ENCODE data around the gene CSNK2B. TPM values are rescaled to one million over a fixed set of nuclear protein-coding genes. Genes with fewer than 3 reads are reported as not detected.
A peak's percentile ranks its signal among the peaks of the same experiment; 100 is the strongest.

Gene CSNK2B
- total and polyA plus RNA-seq, 11 donors, result 111 to 323 (median 124) TPM

DNA sequence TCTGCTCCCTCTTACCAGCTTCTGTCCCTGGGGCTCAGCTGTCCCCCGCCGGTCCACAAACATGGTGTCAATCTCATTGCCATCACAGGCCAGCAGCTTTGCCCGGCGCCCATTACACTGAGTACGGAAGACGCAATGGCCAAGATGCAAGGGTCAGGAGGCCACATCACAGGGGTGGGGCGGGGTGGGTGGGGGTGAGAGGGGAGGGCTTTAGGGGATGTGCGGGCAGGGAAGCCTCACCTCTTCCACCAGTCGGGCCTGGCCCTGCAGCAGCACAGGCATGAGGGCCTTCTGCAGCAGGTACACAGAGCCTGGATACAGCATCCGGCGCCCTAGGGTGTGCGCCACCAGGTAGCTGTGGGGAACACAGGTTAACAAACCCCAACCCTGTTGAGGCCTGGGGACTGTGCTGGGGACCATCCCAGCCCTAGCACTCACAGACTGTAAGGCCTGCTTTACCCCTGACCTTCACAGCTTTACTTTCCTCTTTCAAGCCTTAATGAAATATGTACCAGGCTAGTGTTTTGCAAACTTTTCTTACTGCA lies 25.8 kb downstream of the CSNK2B start:
- 92 to 96% (median 95%) methylated on average over 6 to 12 of the region's 12 CpGs for WGBS, 4 donors
- H3K4me1 ChIP-seq, result peaks cover 0 to 5% (median 0%) of the 10 kb centered on the region in 12 donors
- H3K4me3 ChIP-seq, result no peak overlapping the region
- intact Hi-C loops (cut with DNase I), result no loop called here
- H3K27me3 ChIP-seq, result no peaks in the 10 kb centered on the region
- ATAC-seq (no peak), DNase-seq (peak in 1 of 5 donors; percentile 30)
- TF ChIP-seq, protein P1, sequence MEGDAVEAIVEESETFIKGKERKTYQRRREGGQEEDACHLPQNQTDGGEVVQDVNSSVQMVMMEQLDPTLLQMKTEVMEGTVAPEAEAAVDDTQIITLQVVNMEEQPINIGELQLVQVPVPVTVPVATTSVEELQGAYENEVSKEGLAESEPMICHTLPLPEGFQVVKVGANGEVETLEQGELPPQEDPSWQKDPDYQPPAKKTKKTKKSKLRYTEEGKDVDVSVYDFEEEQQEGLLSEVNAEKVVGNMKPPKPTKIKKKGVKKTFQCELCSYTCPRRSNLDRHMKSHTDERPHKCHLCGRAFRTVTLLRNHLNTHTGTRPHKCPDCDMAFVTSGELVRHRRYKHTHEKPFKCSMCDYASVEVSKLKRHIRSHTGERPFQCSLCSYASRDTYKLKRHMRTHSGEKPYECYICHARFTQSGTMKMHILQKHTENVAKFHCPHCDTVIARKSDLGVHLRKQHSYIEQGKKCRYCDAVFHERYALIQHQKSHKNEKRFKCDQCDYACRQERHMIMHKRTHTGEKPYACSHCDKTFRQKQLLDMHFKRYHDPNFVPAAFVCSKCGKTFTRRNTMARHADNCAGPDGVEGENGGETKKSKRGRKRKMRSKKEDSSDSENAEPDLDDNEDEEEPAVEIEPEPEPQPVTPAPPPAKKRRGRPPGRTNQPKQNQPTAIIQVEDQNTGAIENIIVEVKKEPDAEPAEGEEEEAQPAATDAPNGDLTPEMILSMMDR (IDR thresholded peaks at IDR 0.05), result no peak
- no peak for TF ChIP-seq POLR2A (IDR thresholded peaks at IDR 0.05)
- no peak overlapping the region for H3K27ac ChIP-seq
- H3K36me3 ChIP-seq, result peaks cover 0 to 100% (median 100%) of the 10 kb centered on the region in 9 donors
- H3K9me3 ChIP-seq, result no peaks in the 10 kb centered on the region

DNA sequence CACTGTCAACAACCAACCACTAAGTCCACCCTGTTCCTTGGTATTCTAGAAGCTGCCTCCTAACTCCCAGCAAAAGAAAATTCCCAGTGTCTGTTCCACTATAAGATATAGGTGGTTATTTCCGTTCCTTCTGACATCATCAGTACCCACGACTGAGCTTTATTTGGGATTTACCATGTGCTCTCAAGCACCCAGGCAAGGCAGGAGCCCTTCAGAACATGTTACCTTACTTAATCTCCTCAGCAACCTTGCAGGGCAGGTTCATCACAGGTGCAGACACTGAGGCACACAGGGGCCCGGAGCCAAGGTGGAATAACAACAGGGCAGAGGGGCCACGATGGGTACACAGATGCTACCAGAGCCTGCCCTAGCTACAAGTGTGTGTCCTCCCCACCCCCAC lies 26.5 kb downstream of the CSNK2B start:
- DNase-seq, result peak in 1 of 5 donors; percentile 12
- WGBS, 4 donors, result 77 to 82% (median 79%) methylated on average over 4 of the region's 4 CpGs
- H3K4me3 ChIP-seq, result no peak overlapping the region
- H3K9me3 ChIP-seq, result no peaks in the 10 kb centered on the region
- H3K27ac ChIP-seq, result no peak overlapping the region
- H3K36me3 ChIP-seq, result peaks cover 0 to 100% (median 99%) of the 10 kb centered on the region in 9 donors
- peaks cover 0 to 5% (median 0%) of the 10 kb centered on the region in 12 donors for H3K4me1 ChIP-seq
- H3K27me3 ChIP-seq, result no peaks in the 10 kb centered on the region
- intact Hi-C loops (cut with DNase I), result no loop called here
- no peak for TF ChIP-seq POLR2A (IDR thresholded peaks at IDR 0.05)
- TF ChIP-seq, protein P1 (IDR thresholded peaks at IDR 0.05), result no peak
- ATAC-seq, result no peak

DNA sequence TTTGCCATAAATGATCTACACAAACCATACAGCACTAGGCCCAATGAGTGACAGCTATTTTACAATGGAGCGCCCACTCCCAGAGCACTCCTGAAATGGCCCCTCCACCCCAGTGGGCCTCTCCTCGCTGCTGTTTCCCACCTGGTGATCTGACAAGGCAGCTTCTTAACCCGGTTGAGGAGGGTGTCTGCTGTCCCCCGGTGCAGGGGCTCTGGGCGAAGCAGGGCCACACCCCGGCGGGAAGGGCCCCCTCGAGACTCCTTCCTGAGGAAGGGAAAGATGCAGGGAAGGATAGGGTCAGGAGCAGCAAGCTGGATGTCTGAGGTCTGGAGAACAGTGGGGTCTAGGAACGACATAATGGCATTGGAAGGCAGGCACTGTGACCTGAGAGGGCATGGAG lies 27.0 kb downstream of the CSNK2B start:
- 80 to 90% (median 86%) methylated on average over 9 of the region's 9 CpGs for WGBS, 4 donors
- DNase-seq (no peak), ATAC-seq (no peak)
- no peak for TF ChIP-seq POLR2A (IDR thresholded peaks at IDR 0.05)
- TF ChIP-seq, protein P1 (IDR thresholded peaks at IDR 0.05), result no peak
- H3K9me3 ChIP-seq, result no peaks in the 10 kb centered on the region
- H3K4me1 ChIP-seq, result peaks cover 0 to 8% (median 0%) of the 10 kb centered on the region in 12 donors
- no peak overlapping the region for H3K27ac ChIP-seq
- H3K36me3 ChIP-seq, result peaks cover 0 to 100% (median 96%) of the 10 kb centered on the region in 9 donors
- intact Hi-C loops (cut with DNase I), result no loop called here
- H3K27me3 ChIP-seq, result no peaks in the 10 kb centered on the region
- H3K4me3 ChIP-seq, result no peak overlapping the region

DNA sequence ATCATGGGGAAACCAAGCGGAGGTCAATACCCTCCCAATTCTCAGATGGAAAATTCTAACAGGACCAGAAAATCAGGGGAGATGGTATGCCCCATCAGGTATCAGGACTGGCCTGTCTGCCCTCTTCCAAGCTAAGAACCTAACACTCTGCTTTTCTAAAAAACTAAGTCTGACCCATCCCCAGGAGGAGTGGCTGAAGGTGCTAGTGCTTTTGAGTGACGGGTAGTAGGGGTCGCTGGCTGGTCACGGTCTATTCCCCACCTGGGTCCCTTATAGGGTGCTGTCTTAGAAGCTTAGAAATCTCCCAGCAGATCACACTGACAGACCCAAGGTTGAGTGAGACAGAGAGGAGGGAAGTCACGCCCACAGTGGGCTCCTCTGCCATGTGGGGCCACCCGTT lies 27.7 kb downstream of the CSNK2B start:
- Histone ChIP-seq H3K27me3 (no peaks in the 10 kb centered on the region), H3K27ac (no peak overlapping the region), H3K9me3 (no peaks in the 10 kb centered on the region), H3K4me3 (no peak overlapping the region), H3K4me1 (peaks cover 0 to 11% (median 0%) of the 10 kb centered on the region in 12 donors), H3K36me3 (peaks cover 0 to 100% (median 96%) of the 10 kb centered on the region in 9 donors)
- intact Hi-C loops (cut with DNase I), result no loop called here
- WGBS, 4 donors, result 90 to 92% (median 91%) methylated on average over 6 of the region's 6 CpGs
- no peak for TF ChIP-seq POLR2A (IDR thresholded peaks at IDR 0.05)
- TF ChIP-seq, protein P1 (IDR thresholded peaks at IDR 0.05), result no peak
- ATAC-seq, result no peak
- no peak for DNase-seq
